NCI-H1417 treated with DMSO at 0.1 percent for 48 hours (cell line): Measurements from ENCODE around the gene RNU6-9.
"Not testable (repeated sequence)": the region's sequence is repeated elsewhere in the genome, so short reads cannot be mapped to it uniquely, and the experiment has no call there.

ENCODE experiments used
- DNase-seq: peaks from one replicate; lab custom pipeline; 2025; lab: John Stamatoyannopoulos, UW

RNU6-9 gene

GRCh38 chr19:892894-893689 is at the start of gene RNU6-9, which contains the start of gene MED16:
TSS of gene RNU6-9 (plus strand) at chr19:893484.
TSS of gene MED16 (minus strand) at chr19:893187. CDS start at chr19:891131, 2,056 bp downstream.
- DNase-seq = peak; percentile 97

GRCh38 chr19:843836-844545 is 49.3 kb upstream of the RNU6-9 start:
- DNase-seq = no peak

GRCh38 chr19:844546-844971 is 48.7 kb upstream of the RNU6-9 start:
- DNase-seq = no peak

- no peak for DNase-seq
These were observed 47.4 kb upstream of the RNU6-9 start for GRCh38 chr19:845707-846521.

GRCh38 chr19:848386-848921 is 44.8 kb upstream of the RNU6-9 start:
- DNase-seq = no peak

- DNase-seq = not testable (repeated sequence)
These were observed 44.1 kb upstream of the RNU6-9 start for GRCh38 chr19:849195-849594.

- DNase-seq = peak; percentile 54
These were observed 42.9 kb upstream of the RNU6-9 start for GRCh38 chr19:850221-850978.

GRCh38 chr19:850979-851335 is 42.3 kb upstream of the RNU6-9 start:
- no peak for DNase-seq

- DNase-seq = no peak
These were observed 40.9 kb upstream of the RNU6-9 start, which contains the start of gene ELANE for GRCh38 chr19:852136-853013. TSS of gene ELANE (plus strand) at chr19:852303. CDS start at chr19:852329, 26 bp downstream.

- no peak for DNase-seq
These were observed 40.2 kb upstream of the RNU6-9 start for GRCh38 chr19:853014-853585.

GRCh38 chr19:853614-854220 is 39.6 kb upstream of the RNU6-9 start:
- not testable (repeated sequence) for DNase-seq

GRCh38 chr19:854549-854948 is 38.7 kb upstream of the RNU6-9 start:
- DNase-seq = no peak

GRCh38 chr19:855142-855541 is 38.1 kb upstream of the RNU6-9 start:
- DNase-seq = no peak

GRCh38 chr19:855566-856120 is 37.6 kb upstream of the RNU6-9 start:
- DNase-seq = no peak

- DNase-seq = no peak
These were observed 35.0 kb upstream of the RNU6-9 start for GRCh38 chr19:858284-858683.

GRCh38 chr19:858868-859843 is 34.1 kb upstream of the RNU6-9 start, which contains the start of gene CFD:
TSS of gene CFD (plus strand) at chr19:859664. CDS start at chr19:859690, 26 bp downstream.
- no peak for DNase-seq

GRCh38 chr19:861141-861755 is 32.0 kb upstream of the RNU6-9 start:
- no peak for DNase-seq
